HG02763 (cell line): ENCODE measurements around the gene TMEM51.

Experiments used
- ATAC-seq: cut with Tn5 transposase; IDR thresholded peaks from one replicate; pipeline ENCODE4 v1.9.1; 2021; ENCODE audit warnings: mild to moderate bottlenecking, moderate library complexity; ENCODE audit not compliant: unreplicated experiment

TMEM51 gene

GRCh38 chr1:15262706-15263105 is 109.2 kb downstream of the TMEM51 start:
- ATAC-seq, result no peak

GRCh38 chr1:15264769-15265168 is 111.2 kb downstream of the TMEM51 start:
- no peak for ATAC-seq
